Fibroblast of lung (primary cell): ENCODE measurements around the gene SDK2. TPM values are rescaled to one million over a fixed set of nuclear protein-coding genes. Genes with fewer than 3 reads are reported as not detected.

ENCODE experiments used
- DNase-seq, 2 donors: peaks; one replicate each; pipeline versions ENCODE4 v3.0.0 to v3.0.0-alpha.2; 2010; ENCODE audit warnings: low read depth in 2 of 2
- H2AFZ ChIP-seq: 2 replicates; pipeline ENCODE4 v1.5.1; 2012; ENCODE audit warnings: low read length, control low read depth, inconsistent platforms
- H3K27ac ChIP-seq: 2 replicates; pipeline ENCODE4 v1.5.1; 2011; ENCODE audit warnings: low read length, control low read depth; ENCODE audit not compliant: insufficient read depth
- H3K27me3 ChIP-seq: 2 replicates; pipeline ENCODE4 v1.5.1; 2011; ENCODE audit warnings: mild to moderate bottlenecking, low read length; ENCODE audit not compliant: control insufficient read depth, insufficient read depth
- H3K36me3 ChIP-seq: 2 replicates; pipeline ENCODE4 v1.5.1; 2011; ENCODE audit warnings: low read length; ENCODE audit not compliant: control insufficient read depth, insufficient read depth
- H3K4me1 ChIP-seq: 2 replicates; pipeline ENCODE4 v1.5.1; 2011; ENCODE audit warnings: low read length; ENCODE audit not compliant: control insufficient read depth, insufficient read depth; ENCODE audit errors: extremely low read depth
- H3K4me2 ChIP-seq: 2 replicates; pipeline ENCODE4 v1.5.1; 2011; ENCODE audit warnings: low read length, control low read depth; ENCODE audit not compliant: insufficient read depth; ENCODE audit errors: extremely low read depth
- H3K4me3 ChIP-seq, 4 experiments: fragments of 200-600 bp in 1 of 4; sonication (generic) in 1 of 4; replicated peaks in 1 of 4; 2 replicates each; pipeline ENCODE4 v1.5.1; 2011 to 2016; ENCODE audit warnings: low read length in 4 of 4, low read depth in 3 of 4, mild to moderate bottlenecking in 3 of 4, control low read depth in 2 of 4, inconsistent platforms in 1 of 4, mixed read lengths in 1 of 4; ENCODE audit not compliant: insufficient read depth in 1 of 4; ENCODE audit errors: control extremely low read depth in 1 of 4
- H3K79me2 ChIP-seq: 2 replicates; pipeline ENCODE4 v1.5.1; 2012; ENCODE audit warnings: mild to moderate bottlenecking, low read length, inconsistent platforms; ENCODE audit not compliant: control insufficient read depth, insufficient read depth
- H3K9ac ChIP-seq: 2 replicates; pipeline ENCODE4 v1.5.1; 2011; ENCODE audit warnings: mild to moderate bottlenecking, low read length, control low read depth; ENCODE audit not compliant: insufficient read depth
- H3K9me3 ChIP-seq: 2 replicates; pipeline ENCODE4 v1.5.1; 2012; ENCODE audit warnings: low read depth, low read length; ENCODE audit not compliant: control insufficient read depth, insufficient read depth
- H4K20me1 ChIP-seq: 2 replicates; pipeline ENCODE4 v1.5.1; 2011; ENCODE audit warnings: low read length; ENCODE audit not compliant: control insufficient read depth, insufficient read depth; ENCODE audit errors: extremely low read depth
- EZH2 ChIP-seq: IDR thresholded peaks from 2 replicates; pipeline ENCODE4 v1.5.1; 2012; ENCODE audit warnings: low read length, control low read depth, mild to moderate bottlenecking; ENCODE audit errors: missing control alignments
- polyA plus RNA-seq, 2 donors: library from polyadenylated mRNA; depleted of rRNA in 1 of 2; stranded (reverse) in 1 of 2; unstranded in 1 of 2; fragments of >200 nt; gene quantifications; 2 replicates each; pipeline ENCODE4 v1.2.1, GENCODE V29; 2011 to 2012; ENCODE audit warnings: missing spikeins in 1 of 2
- total RNA-seq: library from RNA; depleted of rRNA; stranded (reverse); fragments of >200 nt; gene quantifications from 2 replicates; pipeline ENCODE4 v1.2.1, GENCODE V29; 2014
- TF ChIP-seq, protein P1 (sequence below), 2 donors: IDR thresholded peaks in 1 of 2; conservative IDR thresholded peaks in 1 of 2; 1 replicate in 1 of 2; 2 replicates in 1 of 2; pipeline ENCODE4 v1.5.1; 2011 to 2012; ENCODE audit warnings: low read length in 2 of 2, control low read depth in 1 of 2, inconsistent platforms in 1 of 2, low read depth in 1 of 2, mild to moderate bottlenecking in 1 of 2

Gene SDK2
- total and polyA plus RNA-seq, 2 donors (not counting 1 experiment from before 2014, with no cell fraction given), result under 0.01 to 0.01 TPM

DNA sequence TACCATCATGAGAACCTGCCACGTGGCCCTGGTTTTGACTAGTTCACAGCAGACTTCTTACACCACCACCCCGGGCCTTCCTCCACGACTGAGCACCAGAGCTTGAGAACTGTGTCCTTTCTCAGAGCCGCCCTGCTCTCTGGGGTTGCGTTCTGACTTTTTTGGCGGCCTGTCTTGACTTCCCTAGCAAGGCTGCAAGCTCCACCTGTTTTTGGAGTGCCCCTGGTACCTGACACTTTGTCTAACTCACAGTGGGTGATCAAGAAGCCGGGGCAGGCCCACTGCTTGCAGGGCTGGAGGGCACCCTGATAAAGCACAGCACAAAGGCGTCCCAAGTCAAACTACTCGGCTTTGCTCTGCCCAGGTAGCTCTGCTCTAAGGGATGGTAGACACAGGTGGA lies 154.3 kb downstream of the SDK2 start:
- no peaks in the 10 kb centered on the region for H3K27me3 ChIP-seq
- H3K27ac ChIP-seq, result no peak overlapping the region
- no peaks in the 10 kb centered on the region for H3K4me1 ChIP-seq
- H3K79me2 ChIP-seq, result no peaks in the 10 kb centered on the region
- no peak overlapping the region for H3K4me3 ChIP-seq
- H3K9me3 ChIP-seq, result no peaks in the 10 kb centered on the region
- H4K20me1 ChIP-seq, result no peaks in the 10 kb centered on the region
- no peak for DNase-seq
- H3K36me3 ChIP-seq, result no peaks in the 10 kb centered on the region
- H2AFZ ChIP-seq, result no peak overlapping the region
- TF ChIP-seq EZH2, result no peak
- TF ChIP-seq, protein P1, sequence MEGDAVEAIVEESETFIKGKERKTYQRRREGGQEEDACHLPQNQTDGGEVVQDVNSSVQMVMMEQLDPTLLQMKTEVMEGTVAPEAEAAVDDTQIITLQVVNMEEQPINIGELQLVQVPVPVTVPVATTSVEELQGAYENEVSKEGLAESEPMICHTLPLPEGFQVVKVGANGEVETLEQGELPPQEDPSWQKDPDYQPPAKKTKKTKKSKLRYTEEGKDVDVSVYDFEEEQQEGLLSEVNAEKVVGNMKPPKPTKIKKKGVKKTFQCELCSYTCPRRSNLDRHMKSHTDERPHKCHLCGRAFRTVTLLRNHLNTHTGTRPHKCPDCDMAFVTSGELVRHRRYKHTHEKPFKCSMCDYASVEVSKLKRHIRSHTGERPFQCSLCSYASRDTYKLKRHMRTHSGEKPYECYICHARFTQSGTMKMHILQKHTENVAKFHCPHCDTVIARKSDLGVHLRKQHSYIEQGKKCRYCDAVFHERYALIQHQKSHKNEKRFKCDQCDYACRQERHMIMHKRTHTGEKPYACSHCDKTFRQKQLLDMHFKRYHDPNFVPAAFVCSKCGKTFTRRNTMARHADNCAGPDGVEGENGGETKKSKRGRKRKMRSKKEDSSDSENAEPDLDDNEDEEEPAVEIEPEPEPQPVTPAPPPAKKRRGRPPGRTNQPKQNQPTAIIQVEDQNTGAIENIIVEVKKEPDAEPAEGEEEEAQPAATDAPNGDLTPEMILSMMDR (conservative IDR thresholded peaks at IDR 0.05 in 1 of 2, IDR thresholded peaks at IDR 0.05 in 1 of 2; ENCODE audit: low read depth in 1 of 2, low read length in 2 of 2), result no peak
- no peak overlapping the region for H3K4me2 ChIP-seq
- H3K9ac ChIP-seq, result no peak overlapping the region

DNA sequence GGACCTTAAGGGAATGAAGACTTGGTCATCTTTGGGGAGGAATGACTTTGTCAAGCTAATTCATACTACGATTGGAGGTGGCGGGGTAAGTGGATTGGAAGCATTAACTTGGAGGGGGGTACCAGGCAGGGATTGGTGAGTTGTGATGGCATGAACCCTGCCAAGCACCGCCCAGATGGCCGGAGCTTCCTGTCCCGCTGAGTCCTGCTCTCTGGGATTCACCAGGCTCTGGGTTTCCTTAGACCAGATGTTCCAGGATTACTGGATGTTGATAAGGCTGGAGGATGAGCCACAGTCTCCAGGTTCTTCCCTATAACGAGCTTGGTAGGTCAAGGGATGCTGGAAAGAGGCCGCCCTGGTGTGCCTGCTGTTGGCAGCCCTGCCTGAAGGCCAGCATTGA lies 154.9 kb downstream of the SDK2 start:
- H3K4me1 ChIP-seq, result no peaks in the 10 kb centered on the region
- TF ChIP-seq, protein P1 (conservative IDR thresholded peaks at IDR 0.05 in 1 of 2, IDR thresholded peaks at IDR 0.05 in 1 of 2; ENCODE audit: low read depth in 1 of 2, low read length in 2 of 2), result no peak
- no peak for TF ChIP-seq EZH2
- no peak overlapping the region for H3K4me3 ChIP-seq
- H3K36me3 ChIP-seq, result no peaks in the 10 kb centered on the region
- H4K20me1 ChIP-seq, result no peaks in the 10 kb centered on the region
- no peaks in the 10 kb centered on the region for H3K9me3 ChIP-seq
- no peak overlapping the region for H3K4me2 ChIP-seq
- no peak for DNase-seq
- no peaks in the 10 kb centered on the region for H3K27me3 ChIP-seq
- H3K79me2 ChIP-seq, result no peaks in the 10 kb centered on the region
- H3K27ac ChIP-seq, result no peak overlapping the region
- no peak overlapping the region for H3K9ac ChIP-seq
- no peak overlapping the region for H2AFZ ChIP-seq

DNA sequence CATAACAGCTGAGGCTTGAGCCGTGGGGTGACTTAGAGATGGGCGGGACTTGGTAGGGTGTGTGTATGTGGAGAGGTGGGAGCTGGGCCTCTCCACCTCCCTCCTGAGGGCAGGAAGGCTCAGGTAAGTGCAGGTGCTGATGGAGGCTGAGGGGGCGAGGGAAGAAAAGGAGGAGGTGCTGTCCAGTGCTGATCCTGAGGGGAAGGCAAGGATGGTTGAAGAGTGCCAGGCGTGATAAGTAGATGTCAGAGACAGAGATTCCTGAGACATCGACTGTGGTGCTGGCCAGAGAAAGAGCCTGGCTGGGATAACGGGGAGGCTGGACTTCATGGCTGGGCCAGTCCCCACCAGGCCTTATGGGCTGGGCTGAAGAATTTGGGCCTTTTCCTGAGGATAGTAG lies 159.1 kb downstream of the SDK2 start:
- no peaks in the 10 kb centered on the region for H3K4me1 ChIP-seq
- no peaks in the 10 kb centered on the region for H3K36me3 ChIP-seq
- no peak overlapping the region for H3K4me3 ChIP-seq
- no peak overlapping the region for H3K4me2 ChIP-seq
- H3K27ac ChIP-seq, result no peak overlapping the region
- no peaks in the 10 kb centered on the region for H3K9me3 ChIP-seq
- no peak overlapping the region for H2AFZ ChIP-seq
- H4K20me1 ChIP-seq, result no peaks in the 10 kb centered on the region
- DNase-seq, result no peak
- no peaks in the 10 kb centered on the region for H3K79me2 ChIP-seq
- no peak overlapping the region for H3K9ac ChIP-seq
- no peaks in the 10 kb centered on the region for H3K27me3 ChIP-seq
- TF ChIP-seq, protein P1 (conservative IDR thresholded peaks at IDR 0.05 in 1 of 2, IDR thresholded peaks at IDR 0.05 in 1 of 2; ENCODE audit: low read depth in 1 of 2, low read length in 2 of 2), result no peak
- no peak for TF ChIP-seq EZH2
